Fibroblast of lung (primary cell): Measurements from ENCODE around the gene PIP4K2B.
A peak's percentile ranks its signal among the peaks of the same experiment; 100 is the strongest.

Experiments used
- EZH2 ChIP-seq: IDR thresholded peaks from 2 replicates; pipeline ENCODE4 v1.5.1; 2012; ENCODE audit warnings: low read length, control low read depth, mild to moderate bottlenecking; ENCODE audit errors: missing control alignments
- TF ChIP-seq, protein P1 (sequence below), 2 donors: IDR thresholded peaks in 1 of 2; conservative IDR thresholded peaks in 1 of 2; 1 replicate in 1 of 2; 2 replicates in 1 of 2; pipeline ENCODE4 v1.5.1; 2011 to 2012; ENCODE audit warnings: low read length in 2 of 2, control low read depth in 1 of 2, inconsistent platforms in 1 of 2, low read depth in 1 of 2, mild to moderate bottlenecking in 1 of 2

DNA sequence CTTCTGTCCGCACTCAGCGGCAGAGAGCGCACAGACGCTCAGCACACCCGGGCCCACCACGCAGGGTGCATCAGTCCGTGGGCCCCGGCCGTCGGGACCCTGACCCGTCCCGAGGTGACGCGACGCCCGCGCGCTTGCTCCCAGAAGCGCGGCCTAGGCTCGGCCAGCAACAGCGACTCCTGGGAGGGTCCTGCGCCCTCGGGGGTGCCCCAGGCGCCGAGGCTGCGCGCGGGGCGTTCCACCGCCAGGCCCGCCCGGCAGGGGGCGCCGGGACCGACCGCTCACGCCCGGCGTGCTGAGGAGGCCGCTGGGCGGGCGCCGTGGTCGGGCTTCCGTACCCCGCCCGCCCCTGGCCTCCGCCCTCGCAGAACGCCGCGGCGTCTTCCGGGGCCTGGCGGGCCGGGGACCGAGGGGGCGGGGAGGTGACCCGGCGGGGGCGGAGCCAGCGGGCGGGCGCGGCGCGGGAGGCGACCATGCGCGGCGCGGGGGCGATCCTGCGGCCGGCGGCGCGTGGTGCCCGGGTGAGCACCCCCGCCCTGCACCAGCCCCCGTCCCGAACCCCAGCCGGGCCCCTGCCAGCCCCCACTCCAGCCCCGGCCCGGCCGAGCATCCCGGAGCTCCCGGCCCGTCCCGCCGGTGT lies 69.3 kb downstream of the PIP4K2B start, which contains the start of gene CISD3:
- TF ChIP-seq, protein P1, sequence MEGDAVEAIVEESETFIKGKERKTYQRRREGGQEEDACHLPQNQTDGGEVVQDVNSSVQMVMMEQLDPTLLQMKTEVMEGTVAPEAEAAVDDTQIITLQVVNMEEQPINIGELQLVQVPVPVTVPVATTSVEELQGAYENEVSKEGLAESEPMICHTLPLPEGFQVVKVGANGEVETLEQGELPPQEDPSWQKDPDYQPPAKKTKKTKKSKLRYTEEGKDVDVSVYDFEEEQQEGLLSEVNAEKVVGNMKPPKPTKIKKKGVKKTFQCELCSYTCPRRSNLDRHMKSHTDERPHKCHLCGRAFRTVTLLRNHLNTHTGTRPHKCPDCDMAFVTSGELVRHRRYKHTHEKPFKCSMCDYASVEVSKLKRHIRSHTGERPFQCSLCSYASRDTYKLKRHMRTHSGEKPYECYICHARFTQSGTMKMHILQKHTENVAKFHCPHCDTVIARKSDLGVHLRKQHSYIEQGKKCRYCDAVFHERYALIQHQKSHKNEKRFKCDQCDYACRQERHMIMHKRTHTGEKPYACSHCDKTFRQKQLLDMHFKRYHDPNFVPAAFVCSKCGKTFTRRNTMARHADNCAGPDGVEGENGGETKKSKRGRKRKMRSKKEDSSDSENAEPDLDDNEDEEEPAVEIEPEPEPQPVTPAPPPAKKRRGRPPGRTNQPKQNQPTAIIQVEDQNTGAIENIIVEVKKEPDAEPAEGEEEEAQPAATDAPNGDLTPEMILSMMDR (conservative IDR thresholded peaks at IDR 0.05 in 1 of 2, IDR thresholded peaks at IDR 0.05 in 1 of 2; ENCODE audit: low read depth in 1 of 2, low read length in 2 of 2) = peak in 1 of 2 donors; percentile 48
- TF ChIP-seq EZH2 = no peak
